Transverse colon (tissue), 4 donors: ENCODE results near the gene KCNH2. TPM values are rescaled to one million over a fixed set of nuclear protein-coding genes. Genes with fewer than 3 reads are reported as not detected.
A peak's percentile ranks its signal among the peaks of the same experiment; 100 is the strongest.

Experiments
- DNase-seq: peaks from one replicate; pipeline ENCODE4 v3.0.0-alpha.2; 2019
- H3K27ac ChIP-seq, 4 donors: fragments of 200-600 bp; sonication (generic); 2 replicates each; pipeline ENCODE4 v1.5.1; 2016 to 2018; ENCODE audit warnings: inconsistent platforms in 4 of 4
- H3K27me3 ChIP-seq: fragments of 200-600 bp; sonication (generic); 2 replicates; pipeline ENCODE4 v1.5.1; 2017; ENCODE audit warnings: inconsistent platforms
- H3K36me3 ChIP-seq, 4 donors: fragments of 200-600 bp; sonication (generic); 2 replicates each; pipeline ENCODE4 v1.5.1; 2017 to 2019; ENCODE audit warnings: inconsistent platforms in 4 of 4
- H3K4me1 ChIP-seq, 4 donors: fragments of 200-600 bp; sonication (generic); 2 replicates each; pipeline ENCODE4 v1.5.1; 2017 to 2020; ENCODE audit warnings: inconsistent platforms in 4 of 4
- H3K4me3 ChIP-seq, 4 donors: fragments of 200-600 bp; sonication (generic); 1 replicate in 1 of 4; 2 replicates in 3 of 4; pipeline versions ENCODE4 v1.5.1 to v1.6.1; 2017 to 2019; ENCODE audit warnings: inconsistent platforms in 4 of 4
- H3K9me3 ChIP-seq, 2 donors: fragments of 200-600 bp; sonication (generic); 2 replicates each; pipeline ENCODE4 v1.5.1; 2017 to 2019; ENCODE audit warnings: inconsistent platforms in 2 of 2
- CTCF ChIP-seq, 5 experiments: fragments of 200-600 bp in 3 of 5; fragments of 450-650 bp in 2 of 5; sonication (generic) in 3 of 5; IDR thresholded peaks; 1 replicate in 2 of 5; 2 replicates in 3 of 5; pipeline ENCODE4 v1.5.1; 2016 to 2017; ENCODE audit warnings: antibody characterized with exemption in 5 of 5, inconsistent platforms in 3 of 5, mild to moderate bottlenecking in 2 of 5, moderate library complexity in 1 of 5
- EP300 ChIP-seq: sonication (generic); formaldehyde crosslinking; IDR thresholded peaks from one replicate; pipeline ENCODE4 v1.6.1; 2017; ENCODE audit warnings: antibody characterized with exemption, low read depth
- POLR2A ChIP-seq: fragments of 450-650 bp; IDR thresholded peaks from one replicate; pipeline ENCODE4 v1.6.1; 2016; ENCODE audit warnings: antibody characterized with exemption, mild to moderate bottlenecking, moderate library complexity
- POLR2AphosphoS5 ChIP-seq, 3 donors: sonication (generic); formaldehyde crosslinking; IDR thresholded peaks; one replicate each; pipeline ENCODE4 v1.6.1; 2016; ENCODE audit warnings: antibody characterized with exemption in 3 of 3
- WGBS, 2 donors: methylation state at CpG; one replicate each; pipeline ENCODE4 v1.1.5; 2018; ENCODE audit warnings: low coverage in 1 of 2; 5-methylcytosine and 5-hydroxymethylcytosine counted together
- in situ Hi-C, 4 donors: fragments of 200-750 bp; cut with MboI; loops; one replicate each; pipeline versions ENCODE4 v1.15.0 to v1.15.1; 2017; ENCODE audit warnings: low sequenced_read_pairs in 3 of 4, low pct_ligation_motif_present in 1 of 4, low pct_unique_long_range_greater_than_20kb in 1 of 4
- intact Hi-C: fragments of 100-400 bp; cut with DNase I; formaldehyde crosslinking; loops from one replicate; pipeline ENCODE4 v1.15.1; 2023; ENCODE audit warnings: low total_unique reads
- total RNA-seq, 4 donors: library from RNA; depleted of rRNA; stranded (reverse); fragments of >200 nt; gene quantifications; one replicate each; pipeline ENCODE4 v1.1.0, GENCODE V29; 2016

The KCNH2 gene
- total RNA-seq, 4 donors from 2014 or later, result 9.5 to 39.0 (median 19.3) TPM

GRCh38 chr7:150968056-150968733 lies 9.9 kb downstream of the KCNH2 start:
- intact Hi-C loops, result no loop called here
- Histone ChIP-seq H3K4me3 (no peak overlapping the region), H3K4me1 (peaks cover 22 to 72% (median 34%) of the 10 kb centered on the region in 4 donors), H3K9me3 (no peaks in the 10 kb centered on the region), H3K27ac (peak overlapping the region in 3 of 4 donors; percentile 38 to 94 (median 82)), H3K36me3 (no peaks in the 10 kb centered on the region), H3K27me3 (no peaks in the 10 kb centered on the region)
- 75 to 85% methylated on average over 2 to 15 of the region's 15 CpGs for WGBS, 2 donors
- TF ChIP-seq CTCF (IDR thresholded peaks at IDR 0.05) (no peak), POLR2AphosphoS5 (IDR thresholded peaks at IDR 0.05) (no peak), POLR2A (no peak), EP300 (no peak)
- no peak for DNase-seq
- in situ Hi-C loops, result no loop called here

GRCh38 chr7:150967349-150967748 lies 10.8 kb downstream of the KCNH2 start:
- no peaks in the 10 kb centered on the region for H3K27me3 ChIP-seq
- intact Hi-C loops, result no loop called here
- no peaks in the 10 kb centered on the region for H3K36me3 ChIP-seq
- H3K9me3 ChIP-seq, result no peaks in the 10 kb centered on the region
- DNase-seq, result no peak
- TF ChIP-seq POLR2AphosphoS5 (IDR thresholded peaks at IDR 0.05), result no peak
- no peak for TF ChIP-seq CTCF (IDR thresholded peaks at IDR 0.05)
- no peak for TF ChIP-seq EP300
- TF ChIP-seq POLR2A, result no peak
- WGBS, 2 donors, result 63 to 70% methylated on average over 5 to 6 of the region's 6 CpGs
- in situ Hi-C loops, result no loop called here
- peak overlapping the region in 3 of 4 donors; percentile 38 to 94 (median 82) for H3K27ac ChIP-seq
- peaks cover 22 to 74% (median 37%) of the 10 kb centered on the region in 4 donors for H3K4me1 ChIP-seq
- H3K4me3 ChIP-seq, result no peak overlapping the region

GRCh38 chr7:150966002-150966401 lies 12.1 kb downstream of the KCNH2 start:
- in situ Hi-C loops (no loop called here), intact Hi-C loops (no loop called here)
- no peaks in the 10 kb centered on the region for H3K9me3 ChIP-seq
- 80% methylated on average over 1 of the region's 1 CpG; no CpG with 5 or more reads in 1 of the 2 donors for WGBS, 2 donors
- H3K27ac ChIP-seq, result peak overlapping the region; percentile 54 to 94 (median 76)
- H3K4me3 ChIP-seq, result no peak overlapping the region
- H3K4me1 ChIP-seq, result peaks cover 17 to 71% (median 35%) of the 10 kb centered on the region in 4 donors
- DNase-seq, result no peak
- no peaks in the 10 kb centered on the region for H3K36me3 ChIP-seq
- TF ChIP-seq CTCF (IDR thresholded peaks at IDR 0.05) (peak in 2 of 5 experiments; percentile 16 to 22), POLR2AphosphoS5 (IDR thresholded peaks at IDR 0.05) (no peak), EP300 (no peak), POLR2A (no peak)
- H3K27me3 ChIP-seq, result no peaks in the 10 kb centered on the region

- H3K4me3 ChIP-seq, result no peak overlapping the region
- peak overlapping the region; percentile 54 to 94 (median 76) for H3K27ac ChIP-seq
- H3K9me3 ChIP-seq, result no peaks in the 10 kb centered on the region
- 84% methylated on average over 16 of the region's 16 CpGs; no CpG with 5 or more reads in 1 of the 2 donors for WGBS, 2 donors
- intact Hi-C loops (no loop called here), in situ Hi-C loops (no loop called here)
- no peak for DNase-seq
- no peaks in the 10 kb centered on the region for H3K36me3 ChIP-seq
- H3K4me1 ChIP-seq, result peaks cover 12 to 64% (median 30%) of the 10 kb centered on the region in 4 donors
- H3K27me3 ChIP-seq, result no peaks in the 10 kb centered on the region
- no peak for TF ChIP-seq POLR2AphosphoS5 (IDR thresholded peaks at IDR 0.05)
- no peak for TF ChIP-seq CTCF (IDR thresholded peaks at IDR 0.05)
- no peak for TF ChIP-seq EP300
- no peak for TF ChIP-seq POLR2A
Measured at GRCh38 chr7:150965273-150965830, 12.8 kb downstream of the KCNH2 start.
